NCI-H2227 (cell line): ENCODE measurements around the gene RASA4B.

ENCODE experiments used
- DNase-seq: peaks from one replicate; lab custom pipeline; 2025; ENCODE audit not compliant: unreplicated experiment; lab: John Stamatoyannopoulos, UW

RASA4B gene

GRCh38 chr7:102454468-102454867 lies 63.1 kb downstream of the RASA4B start:
- DNase-seq = no peak

DNA sequence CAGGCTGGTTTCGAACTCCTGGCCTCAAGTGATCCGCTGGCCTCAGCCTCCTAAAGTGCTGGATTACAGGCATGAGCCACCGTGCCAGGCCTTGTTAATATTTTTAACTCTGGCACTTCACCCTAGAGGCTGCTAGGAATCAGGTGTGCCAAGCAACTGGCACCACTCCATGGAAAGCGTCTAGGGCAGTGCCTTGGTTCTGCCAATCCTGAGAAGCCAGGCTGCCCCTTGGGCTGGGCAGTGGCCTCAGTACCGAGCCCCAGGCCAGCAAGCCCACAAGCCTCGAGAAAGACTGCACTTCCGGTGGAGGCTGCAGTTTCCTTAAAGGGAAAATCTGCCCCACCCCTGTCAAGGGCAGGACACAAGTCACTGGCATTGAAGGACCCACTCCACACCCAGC lies 64.3 kb downstream of the RASA4B start:
- DNase-seq = no peak

GRCh38 chr7:102452451-102452850 lies 65.1 kb downstream of the RASA4B start:
- no peak for DNase-seq

- DNase-seq = peak; percentile 74
Measured at GRCh38 chr7:102451371-102452054, 66.1 kb downstream of the RASA4B start.

DNA sequence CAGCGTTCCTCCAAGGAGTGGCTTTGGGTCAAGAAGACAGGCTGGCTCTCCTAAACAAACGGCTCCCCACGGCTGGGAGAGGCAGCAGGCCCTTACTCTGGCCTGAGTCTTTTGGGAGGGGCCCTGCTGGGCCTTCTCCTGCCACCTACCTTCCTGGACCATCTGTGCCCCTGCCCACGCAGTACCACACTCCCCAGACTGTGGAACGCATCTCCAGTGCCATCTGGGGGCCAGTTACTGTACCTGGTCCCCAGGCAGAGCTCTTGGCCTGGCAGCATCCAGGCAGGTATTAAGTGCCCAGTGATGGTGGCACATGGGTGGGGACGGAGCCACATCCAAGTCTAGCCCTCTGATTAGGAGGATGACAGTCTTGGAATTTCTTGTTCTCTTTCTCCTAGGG lies 67.3 kb downstream of the RASA4B start:
- no peak for DNase-seq

DNA sequence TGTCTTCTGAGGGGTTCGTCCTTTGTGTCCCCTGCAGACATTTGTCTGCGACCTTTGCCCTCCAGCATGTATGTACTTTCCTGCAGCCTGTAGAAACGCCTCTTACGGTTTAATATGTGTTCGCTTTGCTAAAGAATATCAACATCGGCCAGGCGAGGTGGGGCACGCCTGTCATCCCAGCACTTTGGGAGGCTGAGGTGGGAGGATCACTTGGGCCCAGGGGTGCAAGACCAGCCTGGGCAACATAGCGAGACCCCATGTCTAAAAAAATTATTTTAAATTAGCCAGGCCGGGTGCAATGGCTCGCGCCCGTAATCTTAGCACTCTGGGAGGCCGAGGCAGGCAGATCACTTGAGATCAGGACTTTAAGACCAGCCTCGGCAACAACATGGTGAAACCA lies 68.4 kb downstream of the RASA4B start:
- no peak for DNase-seq

DNA sequence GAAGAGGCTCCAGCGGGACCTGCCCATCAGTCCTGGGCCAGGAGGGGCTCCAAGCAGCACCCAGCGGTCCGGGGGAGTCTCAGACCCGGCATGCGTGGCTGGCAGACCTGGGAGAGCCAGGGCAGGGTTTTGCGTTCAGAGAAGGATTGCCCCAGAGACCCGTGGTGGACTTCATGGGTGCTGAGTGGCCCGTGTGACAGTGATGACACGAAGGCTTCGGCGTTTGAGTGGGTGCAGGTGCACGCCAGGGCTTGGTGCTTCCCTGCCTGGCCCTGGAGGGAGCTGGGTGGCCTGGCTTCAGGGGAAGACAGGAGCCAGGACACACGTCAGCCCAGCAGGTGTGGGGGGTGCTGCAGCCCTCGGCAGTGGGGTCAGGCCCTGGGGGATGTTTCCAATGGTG lies 70.3 kb downstream of the RASA4B start:
- no peak for DNase-seq

DNA sequence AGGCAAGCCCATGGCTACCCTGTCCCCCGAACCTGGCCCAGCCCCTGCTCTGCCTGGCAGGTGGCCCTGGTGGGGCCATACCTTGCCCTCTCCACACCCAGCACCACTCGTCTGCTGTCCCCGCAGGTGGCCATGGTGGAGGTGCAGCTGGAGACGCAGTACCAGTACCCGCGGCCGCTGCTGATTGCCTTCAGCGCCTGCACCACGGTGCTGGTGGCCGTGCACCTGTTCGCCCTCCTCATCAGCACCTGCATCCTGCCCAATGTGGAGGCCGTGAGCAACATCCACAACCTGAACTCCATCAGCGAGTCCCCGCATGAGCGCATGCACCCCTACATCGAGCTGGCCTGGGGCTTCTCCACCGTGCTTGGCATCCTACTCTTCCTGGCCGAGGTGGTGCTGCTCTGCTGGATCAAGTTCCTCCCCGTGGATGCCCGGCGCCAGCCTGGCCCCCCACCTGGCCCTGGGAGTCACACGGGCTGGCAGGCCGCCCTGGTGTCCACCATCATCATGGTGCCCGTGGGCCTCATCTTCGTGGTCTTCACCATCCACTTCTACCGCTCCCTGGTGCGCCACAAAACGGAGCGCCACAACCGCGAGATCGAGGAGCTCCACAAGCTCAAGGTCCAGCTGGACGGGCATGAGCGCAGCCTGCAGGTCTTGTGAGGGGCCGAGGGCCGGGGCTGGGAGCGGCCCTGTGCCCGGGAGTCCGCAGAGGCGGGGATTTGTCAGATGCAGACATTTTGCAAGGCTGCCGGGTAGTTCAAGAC lies 71.0 kb downstream of the RASA4B start:
- no peak for DNase-seq

DNA sequence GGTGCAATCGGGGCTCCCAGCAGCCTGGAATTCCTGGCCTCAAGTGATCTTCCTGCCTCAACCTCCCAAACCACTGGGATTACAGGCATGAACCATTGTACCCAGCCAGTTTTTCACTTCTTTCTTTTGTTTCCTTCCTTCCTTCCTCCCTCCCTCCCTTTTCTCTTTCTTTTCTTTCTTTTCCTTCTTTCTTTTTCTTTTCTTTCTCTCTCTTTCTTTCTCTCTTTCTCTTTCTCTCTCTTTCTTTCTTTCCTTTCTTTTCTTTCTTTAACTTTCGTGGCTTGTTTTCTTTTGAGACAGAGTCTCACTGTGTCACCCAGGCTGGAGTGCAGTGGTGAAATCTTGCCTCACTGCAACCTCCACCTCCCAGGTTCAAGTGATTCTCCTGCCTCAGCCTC lies 71.9 kb downstream of the RASA4B start:
- DNase-seq = no peak

- DNase-seq = no peak
Measured at GRCh38 chr7:102444961-102445673, 72.5 kb downstream of the RASA4B start.

DNA sequence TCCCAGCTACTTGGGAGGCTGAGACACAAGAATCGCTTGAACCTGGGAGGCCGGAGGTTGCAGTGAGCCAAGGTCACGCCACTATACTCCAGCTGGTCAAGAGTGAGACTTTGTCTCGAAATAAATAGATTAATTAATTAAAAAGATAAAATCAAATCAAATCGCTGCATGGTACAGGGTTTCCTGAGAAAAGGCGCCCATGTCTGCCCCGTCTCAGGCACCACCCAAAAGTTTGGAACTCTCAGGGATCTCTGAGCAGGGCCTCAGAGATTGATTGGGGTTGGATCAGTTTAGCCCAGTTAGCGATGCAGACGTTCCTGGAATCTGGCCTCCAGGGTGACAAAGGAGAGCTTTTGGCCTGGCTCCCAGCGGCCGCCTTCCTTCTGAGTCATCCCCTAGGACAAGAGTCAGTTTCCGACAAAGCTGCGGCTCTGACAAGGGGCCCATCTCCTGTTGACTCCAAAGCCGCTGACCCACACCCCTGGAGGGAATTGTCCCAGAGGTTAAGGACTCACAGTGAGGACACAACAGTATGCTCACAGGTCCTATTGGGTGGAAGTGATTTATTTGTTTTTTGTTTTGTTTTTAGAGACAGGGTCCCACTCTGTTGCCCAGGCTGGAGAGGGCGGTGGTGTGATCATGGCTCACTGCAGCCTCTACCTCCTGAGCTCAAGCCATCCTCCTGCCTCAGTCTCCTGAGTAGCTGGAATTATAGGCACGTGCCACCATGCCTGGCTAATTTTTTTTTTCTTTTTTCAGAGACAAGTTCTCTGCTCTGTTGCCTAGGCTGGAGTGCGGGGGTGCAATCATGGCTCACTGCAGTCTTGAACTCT lies 77.4 kb downstream of the RASA4B start:
- DNase-seq = no peak

- DNase-seq = no peak
Measured at GRCh38 chr7:102436118-102436517, 81.5 kb downstream of the RASA4B start.

DNA sequence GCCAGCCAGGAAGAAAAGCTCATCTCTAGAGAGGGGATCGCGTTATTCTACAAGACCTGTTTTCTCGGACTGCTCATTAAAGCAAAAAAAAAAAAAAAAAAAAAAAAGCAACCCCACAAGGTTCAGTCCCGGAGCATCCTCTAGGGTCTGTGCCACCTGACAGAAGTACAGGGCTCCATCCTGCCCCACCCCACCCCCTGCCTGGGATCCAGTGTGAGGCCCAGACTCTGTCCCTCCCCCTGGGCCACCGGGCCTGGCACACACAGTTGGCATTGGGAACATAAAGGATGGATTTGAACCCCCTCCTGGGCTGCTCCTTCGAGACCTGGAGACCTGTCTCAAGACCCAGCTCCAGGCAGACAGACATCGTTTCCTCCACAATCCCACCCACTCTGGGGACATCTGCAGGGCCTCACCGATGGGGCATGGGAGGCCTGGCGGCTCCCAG lies 83.5 kb downstream of the RASA4B start:
- peak; percentile 69 for DNase-seq

GRCh38 chr7:102433219-102434038 lies 84.1 kb downstream of the RASA4B start, which contains the start of gene ORAI2:
TSS of gene ORAI2 (plus strand) at chr7:102433575. CDS start at chr7:102438957, 5,382 bp downstream.
- peak; percentile 92 for DNase-seq
